Germinal center (tissue), 1 donor: ENCODE data around the gene SCN1B.

Source experiments
- DNase-seq: peaks from one replicate; pipeline ENCODE4 v3.0.0; 2012; ENCODE audit warnings: mixed read lengths, low spot score

The SCN1B gene

DNA sequence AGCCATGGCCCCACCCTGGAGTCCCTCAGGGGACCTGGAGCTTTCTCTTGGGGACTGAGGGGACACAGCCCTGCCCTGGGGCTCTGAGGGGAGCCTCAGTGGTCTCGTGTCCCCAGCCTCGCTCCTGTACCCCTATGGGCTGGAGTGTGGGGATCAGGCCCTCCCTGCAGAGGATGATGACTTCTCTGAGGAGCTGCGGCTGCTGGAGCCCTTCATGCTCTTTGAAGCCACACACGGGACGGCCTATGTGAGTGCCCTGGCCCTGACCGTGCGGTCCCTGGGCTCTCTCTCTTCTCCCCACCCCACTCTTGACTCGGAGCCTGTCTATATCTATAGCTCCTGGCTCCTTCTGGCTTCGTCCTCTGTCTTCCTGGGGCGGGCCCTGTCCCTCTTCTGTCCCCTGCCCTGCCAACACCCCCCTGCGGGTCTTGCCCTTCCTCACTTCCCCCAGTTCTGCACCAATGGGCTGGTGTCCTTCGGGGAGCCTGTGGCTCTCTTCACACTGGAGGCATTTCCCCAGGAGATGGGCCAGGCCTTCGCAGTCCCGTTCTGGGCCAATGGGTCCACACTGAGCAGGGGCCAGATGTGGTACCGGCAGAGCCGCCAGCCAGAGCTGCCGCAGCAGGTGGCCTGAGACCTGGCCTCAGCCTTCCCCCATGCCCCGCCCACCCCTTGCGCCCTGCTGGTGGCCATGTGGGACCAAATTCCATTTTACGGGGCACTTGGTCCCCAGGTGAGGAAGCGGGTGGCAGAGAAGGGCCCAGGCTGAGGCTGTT is 44.3 kb downstream of the SCN1B start:
- no peak for DNase-seq

- no peak for DNase-seq
Observed at GRCh38 chr19:35075202-35076025, 45.1 kb downstream of the SCN1B start.

DNA sequence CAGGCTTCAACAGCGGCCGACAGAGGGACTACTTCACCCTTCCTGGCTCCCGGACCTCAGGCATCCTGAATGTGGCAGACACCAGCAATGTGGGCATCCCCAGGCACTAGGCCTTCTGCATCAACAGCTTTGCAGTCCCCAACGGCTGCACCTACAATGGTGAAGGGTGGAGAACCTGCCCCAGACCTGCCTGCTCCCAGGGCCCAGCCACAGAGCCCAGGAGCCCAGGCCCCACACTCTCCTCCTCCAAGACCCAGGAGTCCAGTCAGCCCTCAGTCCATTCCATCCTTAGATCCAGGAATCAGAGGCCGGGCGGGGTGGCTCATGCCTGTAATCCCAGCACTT is 45.7 kb downstream of the SCN1B start:
- no peak for DNase-seq

GRCh38 chr19:35076657-35077056 is 46.4 kb downstream of the SCN1B start:
- DNase-seq = no peak

DNA sequence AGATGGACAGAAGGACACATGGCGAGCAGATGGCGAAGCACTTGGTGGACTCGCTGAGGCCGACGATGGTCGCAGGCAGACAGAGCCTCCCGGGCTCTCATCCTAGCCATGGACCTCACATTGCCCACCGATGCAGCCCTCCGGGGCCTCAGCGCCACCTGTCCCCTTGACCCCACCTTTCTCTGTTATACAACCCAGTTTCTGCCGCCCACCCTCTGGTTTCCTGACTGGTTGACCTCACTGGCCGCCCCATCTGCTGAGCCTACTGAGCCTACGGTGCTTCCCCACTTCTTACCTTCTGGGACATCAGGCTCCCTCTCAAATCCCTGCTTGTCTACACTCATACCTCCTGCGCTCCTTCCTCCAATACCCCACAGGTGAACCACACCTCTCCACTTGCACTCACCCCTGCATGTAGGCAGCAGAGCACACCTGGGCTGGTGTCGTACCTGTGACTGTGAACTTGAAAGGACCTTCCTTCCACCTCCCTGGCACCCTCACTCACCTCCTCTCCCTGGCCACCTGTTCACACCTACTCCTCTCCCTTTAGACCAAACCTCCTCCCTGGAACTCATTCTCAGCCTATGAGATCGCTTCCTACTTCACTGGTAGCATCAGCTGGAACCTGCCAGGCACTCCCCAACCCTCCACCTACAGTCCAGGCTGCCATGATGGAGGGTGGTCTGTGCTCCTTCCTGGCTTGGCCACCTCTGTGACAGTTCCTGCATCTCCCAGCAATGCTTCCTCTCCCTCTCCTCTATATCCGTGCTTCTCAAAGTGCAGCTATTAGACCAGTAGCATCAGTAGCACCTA is 47.3 kb downstream of the SCN1B start:
- no peak for DNase-seq

DNA sequence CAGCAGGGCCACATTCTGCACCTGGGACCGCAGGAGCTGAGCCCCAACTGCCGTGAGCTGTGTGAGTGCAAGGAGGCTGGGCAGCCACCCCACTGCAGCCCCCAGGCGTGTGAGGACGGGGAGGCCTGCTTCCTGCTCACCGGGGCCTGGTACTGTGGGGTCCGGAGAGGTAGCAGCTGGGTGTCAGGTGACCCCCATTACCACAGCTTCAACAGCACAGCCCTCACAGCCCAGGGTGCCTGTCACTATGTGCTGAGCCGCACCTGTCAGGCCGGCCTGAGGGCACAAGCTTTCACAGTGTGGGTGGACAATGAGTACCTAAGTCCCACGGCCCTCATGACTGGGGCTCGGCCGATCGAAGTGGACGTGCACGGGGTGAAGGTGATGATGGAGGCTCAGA is 49.6 kb downstream of the SCN1B start:
- DNase-seq = no peak

DNA sequence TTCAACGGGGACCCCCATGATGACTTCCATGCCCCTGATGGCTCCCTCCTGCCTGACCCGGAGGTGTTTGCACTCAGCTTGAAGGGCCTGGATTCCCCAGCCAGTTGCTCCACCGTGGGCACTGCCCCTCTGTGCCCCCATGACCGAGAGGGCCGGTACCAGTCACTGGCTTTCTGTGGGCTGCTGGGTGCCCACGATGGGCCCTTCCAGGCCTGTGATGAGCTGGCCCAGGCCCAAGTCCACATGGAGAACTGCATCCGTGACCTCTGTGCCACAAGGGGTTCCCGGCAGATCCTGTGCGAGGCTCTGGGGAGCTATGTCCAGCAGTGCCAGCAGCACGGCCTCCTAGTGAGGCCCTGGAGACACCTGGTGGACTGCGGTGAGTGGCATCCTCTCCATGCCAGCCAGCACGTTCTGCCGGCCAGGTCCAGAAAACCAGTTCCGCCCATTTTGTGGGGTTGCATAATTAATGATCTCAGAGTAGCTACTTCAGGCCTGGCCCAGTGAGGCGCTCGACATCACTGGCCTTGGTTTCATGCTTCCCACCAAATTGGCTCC is 50.4 kb downstream of the SCN1B start:
- no peak for DNase-seq

- no peak for DNase-seq
Observed at GRCh38 chr19:35081201-35081600, 50.9 kb downstream of the SCN1B start.

- peak; percentile 37 for DNase-seq
Observed at GRCh38 chr19:35083691-35084508, 53.6 kb downstream of the SCN1B start.

- no peak for DNase-seq
Observed at GRCh38 chr19:35084509-35084762, 54.2 kb downstream of the SCN1B start.

- DNase-seq = peak; percentile 71
Observed at GRCh38 chr19:35085947-35086346, 55.7 kb downstream of the SCN1B start.

- DNase-seq = no peak
Observed at GRCh38 chr19:35086455-35086854, 56.2 kb downstream of the SCN1B start.

GRCh38 chr19:35087393-35087792 is 57.1 kb downstream of the SCN1B start:
- no peak for DNase-seq

- no peak for DNase-seq
Observed at GRCh38 chr19:35088131-35088913, 58.1 kb downstream of the SCN1B start.

GRCh38 chr19:35089554-35089953 is 59.3 kb downstream of the SCN1B start:
- no peak for DNase-seq
